K562 (cell line): Measurements from ENCODE around the gene SLC2A8. TPM values are rescaled to one million over a fixed set of nuclear protein-coding genes. Genes with fewer than 3 reads are reported as not detected.

ENCODE experiments used
- CEBPG ChIP-seq, 3 experiments: fragments of 200-800 bp in 1 of 3; sonication (Bioruptor generic) in 1 of 3; sonication (generic) in 1 of 3; formaldehyde crosslinking in 1 of 3; IDR thresholded peaks in 2 of 3; conservative IDR thresholded peaks in 1 of 3; 2 replicates each; pipeline versions ENCODE4 v1.6.1 to v1.8.0; 2016 to 2022; ENCODE audit warnings: missing compliant biosample characterization in 2 of 3, missing genetic modification characterization in 2 of 3, mild to moderate bottlenecking in 1 of 3, missing genetic modification reagents in 1 of 3
- IRF9 ChIP-seq: fragments of 450-650 bp; IDR thresholded peaks from 2 replicates; pipeline ENCODE4 v1.6.1; 2016; ENCODE audit warnings: missing biosample characterization, missing genetic modification characterization
- L3MBTL2 ChIP-seq: fragments of 450-650 bp; IDR thresholded peaks from 2 replicates; pipeline ENCODE4 v1.6.1; 2016; ENCODE audit warnings: mild to moderate bottlenecking, moderate library complexity
- NBN ChIP-seq: fragments of 450-650 bp; IDR thresholded peaks from 2 replicates; pipeline ENCODE4 v1.6.1; 2016; ENCODE audit warnings: low read depth, mild to moderate bottlenecking
- POLR2H ChIP-seq: IDR thresholded peaks from 2 replicates; pipeline ENCODE4 v1.6.1; 2016; ENCODE audit warnings: missing genetic modification characterization, low read depth, mild to moderate bottlenecking, control low read depth, missing compliant biosample characterization, moderate library complexity
- RBM25 ChIP-seq: fragments of 200-400 bp; formaldehyde crosslinking; IDR thresholded peaks from 2 replicates; pipeline ENCODE4 v1.6.1; 2018; ENCODE audit warnings: low read length, low read depth, moderate library complexity; ENCODE audit not compliant: severe bottlenecking
- RCOR1 ChIP-seq, 2 experiments: IDR thresholded peaks; 2 replicates each; pipeline ENCODE4 v1.6.1; 2012; ENCODE audit warnings: low read depth in 2 of 2, low read length in 2 of 2, borderline replicate concordance in 1 of 2, improper control_type of control experiment in 1 of 2
- SOX6 ChIP-seq: fragments of 450-650 bp; IDR thresholded peaks from 2 replicates; pipeline ENCODE4 v1.6.1; 2014; ENCODE audit warnings: mild to moderate bottlenecking
- TAF15 ChIP-seq: fragments of 200-400 bp; formaldehyde crosslinking; IDR thresholded peaks from 2 replicates; pipeline ENCODE4 v1.6.1; 2017; ENCODE audit warnings: mild to moderate bottlenecking, low read depth, low read length, moderate library complexity
- USF1 ChIP-seq: sonication (generic); formaldehyde crosslinking; IDR thresholded peaks from 2 replicates; pipeline ENCODE4 v1.9.0; 2022; ENCODE audit warnings: mild to moderate bottlenecking, missing genetic modification reagents
- ZBTB33 ChIP-seq: sonication (generic); formaldehyde crosslinking; IDR thresholded peaks from 2 replicates; pipeline ENCODE4 v1.8.1; 2023; ENCODE audit warnings: mild to moderate bottlenecking, missing genetic modification reagents
- ZNF77 ChIP-seq: fragments of 250-450 bp; sonication (Bioruptor Pico); IDR thresholded peaks from 2 replicates; pipeline ENCODE4 v1.5.0; 2020
- polyA plus RNA-seq, 8 experiments: library from polyadenylated mRNA; depleted of rRNA in 4 of 8; stranded (reverse) in 5 of 8; unstranded in 3 of 8; fragments of >200 nt; fragmentation: Nextera tagmentation in 2 of 8; fragmentation: Illumina TruSeq in 1 of 8; extraction: Ambion mirVana in 2 of 8; extraction: Trizol in 1 of 8; gene quantifications; 2 replicates each; pipeline versions ENCODE4 v1.2.1 to v1.2.3, GENCODE V29; 2011 to 2014; ENCODE audit warnings: inconsistent platforms in 1 of 8, missing spikeins in 1 of 8
- total RNA-seq, 7 experiments: library from RNA; depleted of rRNA in 6 of 7; stranded (reverse); fragments of >200 nt in 6 of 7; fragmentation: Illumina TruSeq in 2 of 7; extraction: Trizol in 2 of 7; gene quantifications; 2 replicates each; pipeline versions ENCODE4 v1.2.1 to v1.2.3, GENCODE V29; 2011 to 2021; ENCODE audit warnings: low replicate concordance in 1 of 7
- TF ChIP-seq, protein P1 (sequence below), 2 experiments: fragments of 450-650 bp in 1 of 2; IDR thresholded peaks; 2 replicates each; pipeline ENCODE4 v1.6.1; 2011 to 2017; ENCODE audit warnings: low read depth in 2 of 2, antibody characterized with exemption in 1 of 2, borderline replicate concordance in 1 of 2, low read length in 1 of 2, mild to moderate bottlenecking in 1 of 2, mixed read lengths in 1 of 2; ENCODE audit not compliant: control insufficient read depth in 1 of 2

The SLC2A8 gene
- total and polyA plus RNA-seq, 9 of the 15 experiments (the other 6 are each of a cell fraction or from before 2014, with no cell fraction given), result 0.13 to 12.9 (median 5.2) TPM

DNA sequence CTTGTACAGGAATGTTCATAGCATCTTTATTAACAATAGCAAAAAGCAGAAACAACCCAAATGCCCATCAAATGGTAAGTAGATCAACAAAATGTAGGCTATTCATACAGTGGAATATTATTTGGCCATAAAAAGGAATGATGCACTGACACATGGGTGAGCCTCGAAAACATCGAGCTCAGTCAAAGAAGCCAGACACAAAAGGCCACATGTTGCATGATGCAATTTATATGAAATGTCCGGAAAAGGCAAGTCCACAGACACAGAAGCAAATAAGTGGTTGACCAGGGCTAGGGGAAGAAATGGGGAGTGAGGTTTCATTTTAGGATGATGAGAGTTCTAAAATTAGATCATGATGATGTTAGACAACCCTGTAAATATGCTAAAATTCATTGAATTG is 16.5 kb upstream of the SLC2A8 start (continued):
- no peak for TF ChIP-seq ZNF77 (CRISPR knock-in tag)
- TF ChIP-seq NBN, result 0 out of 2 replicates have a peak, but pooled peaks have one; percentile 42
- peak; percentile 15 for TF ChIP-seq RBM25
- peak; percentile 50; the same call in 1 of the 2 replicates for TF ChIP-seq POLR2H (tag)
- peak; percentile 79 for TF ChIP-seq IRF9 (tag)
- peak in 1 of 2 experiments; percentile 37; a peak in 1 of 4 replicates for TF ChIP-seq RCOR1 (IDR thresholded peaks at IDR 0.05; ENCODE audit: borderline replicate concordance in 1 of 2, low read depth in 2 of 2, low read length in 2 of 2)
- TF ChIP-seq ZBTB33 (CRISPR knock-in tag), result no peak
- TF ChIP-seq CEBPG (CRISPR knock-in tag; IDR thresholded peaks at IDR 0.05), result peak; percentile 95
- TF ChIP-seq CEBPG (tag; conservative IDR thresholded peaks at IDR 0.05 in 1 of 2, IDR thresholded peaks at IDR 0.05 in 1 of 2), result peak; percentile 40 to 92
- TF ChIP-seq SOX6, result peak; percentile 31; the same call in 1 of the 2 replicates
- peak; percentile 21; the same call in 1 of the 2 replicates for TF ChIP-seq USF1 (CRISPR knock-in tag)
- TF ChIP-seq L3MBTL2, result peak; percentile 99
- TF ChIP-seq, protein P1, sequence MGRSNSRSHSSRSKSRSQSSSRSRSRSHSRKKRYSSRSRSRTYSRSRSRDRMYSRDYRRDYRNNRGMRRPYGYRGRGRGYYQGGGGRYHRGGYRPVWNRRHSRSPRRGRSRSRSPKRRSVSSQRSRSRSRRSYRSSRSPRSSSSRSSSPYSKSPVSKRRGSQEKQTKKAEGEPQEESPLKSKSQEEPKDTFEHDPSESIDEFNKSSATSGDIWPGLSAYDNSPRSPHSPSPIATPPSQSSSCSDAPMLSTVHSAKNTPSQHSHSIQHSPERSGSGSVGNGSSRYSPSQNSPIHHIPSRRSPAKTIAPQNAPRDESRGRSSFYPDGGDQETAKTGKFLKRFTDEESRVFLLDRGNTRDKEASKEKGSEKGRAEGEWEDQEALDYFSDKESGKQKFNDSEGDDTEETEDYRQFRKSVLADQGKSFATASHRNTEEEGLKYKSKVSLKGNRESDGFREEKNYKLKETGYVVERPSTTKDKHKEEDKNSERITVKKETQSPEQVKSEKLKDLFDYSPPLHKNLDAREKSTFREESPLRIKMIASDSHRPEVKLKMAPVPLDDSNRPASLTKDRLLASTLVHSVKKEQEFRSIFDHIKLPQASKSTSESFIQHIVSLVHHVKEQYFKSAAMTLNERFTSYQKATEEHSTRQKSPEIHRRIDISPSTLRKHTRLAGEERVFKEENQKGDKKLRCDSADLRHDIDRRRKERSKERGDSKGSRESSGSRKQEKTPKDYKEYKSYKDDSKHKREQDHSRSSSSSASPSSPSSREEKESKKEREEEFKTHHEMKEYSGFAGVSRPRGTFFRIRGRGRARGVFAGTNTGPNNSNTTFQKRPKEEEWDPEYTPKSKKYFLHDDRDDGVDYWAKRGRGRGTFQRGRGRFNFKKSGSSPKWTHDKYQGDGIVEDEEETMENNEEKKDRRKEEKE (IDR thresholded peaks at IDR 0.05; ENCODE audit: borderline replicate concordance in 1 of 2, control insufficient read depth in 1 of 2, low read depth in 2 of 2, low read length in 1 of 2), result no peak
- TF ChIP-seq TAF15, result no peak
